Activated CD8-positive, alpha-beta memory T cell treated with anti-CD3 and anti-CD28 coated beads for 24 hours (primary cell): ENCODE data around the gene HCFC1.
"Not testable (repeated sequence)": the region's sequence is repeated elsewhere in the genome, so short reads cannot be mapped to it uniquely, and the experiment has no call there.

ENCODE experiments used
- DNase-seq: peaks from one replicate; pipeline ENCODE4 v3.0.0-alpha.2; 2020

The HCFC1 gene

DNA sequence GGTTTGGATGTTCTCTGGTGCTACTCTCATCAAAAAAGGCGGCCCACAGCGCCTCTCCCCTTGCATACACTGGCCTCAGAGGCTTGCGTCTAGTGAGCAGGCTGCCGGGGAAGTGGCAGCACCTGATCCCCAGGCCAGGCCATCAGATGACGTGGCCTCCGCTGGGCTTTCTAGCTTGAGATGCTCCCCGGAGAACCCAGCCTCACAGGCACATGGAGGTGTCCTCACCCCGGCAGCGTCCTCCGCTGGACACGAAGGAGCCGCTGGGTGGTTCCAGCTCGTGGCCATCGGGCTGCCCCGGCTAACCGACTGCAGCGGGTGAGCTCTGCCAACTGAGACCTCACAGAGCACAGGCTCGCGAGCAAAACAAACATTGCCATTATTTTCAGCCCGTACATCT is 35.3 kb upstream of the HCFC1 start:
- DNase-seq = no peak

GRCh38 chrX:154004315-154004714 is 32.7 kb upstream of the HCFC1 start:
- DNase-seq = no peak

GRCh38 chrX:154002215-154002719 is 30.6 kb upstream of the HCFC1 start:
- DNase-seq = peak; percentile 78

- no peak for DNase-seq
These were observed 28.4 kb upstream of the HCFC1 start for GRCh38 chrX:154000051-154000450.

- no peak for DNase-seq
These were observed 27.9 kb upstream of the HCFC1 start for GRCh38 chrX:153999359-154000037.

DNA sequence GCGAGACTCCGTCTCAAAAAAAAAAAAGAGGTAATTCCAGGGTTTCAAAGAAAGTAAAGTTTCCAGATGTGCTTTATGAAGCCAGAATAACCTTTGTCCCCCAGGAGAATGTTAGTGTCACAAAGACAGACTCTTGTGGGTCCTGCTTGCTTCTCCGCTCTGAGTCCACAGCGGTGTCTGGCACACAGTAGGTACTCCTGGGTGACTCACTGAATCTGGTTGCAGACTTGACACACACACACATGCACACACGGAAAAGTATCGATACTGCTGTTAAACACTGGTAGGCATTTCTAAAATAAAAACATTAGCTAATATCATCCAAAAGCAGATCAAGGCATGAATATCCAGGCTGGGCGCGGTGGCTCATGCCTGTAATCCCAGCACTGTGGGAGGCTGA is 23.9 kb upstream of the HCFC1 start:
- no peak for DNase-seq

DNA sequence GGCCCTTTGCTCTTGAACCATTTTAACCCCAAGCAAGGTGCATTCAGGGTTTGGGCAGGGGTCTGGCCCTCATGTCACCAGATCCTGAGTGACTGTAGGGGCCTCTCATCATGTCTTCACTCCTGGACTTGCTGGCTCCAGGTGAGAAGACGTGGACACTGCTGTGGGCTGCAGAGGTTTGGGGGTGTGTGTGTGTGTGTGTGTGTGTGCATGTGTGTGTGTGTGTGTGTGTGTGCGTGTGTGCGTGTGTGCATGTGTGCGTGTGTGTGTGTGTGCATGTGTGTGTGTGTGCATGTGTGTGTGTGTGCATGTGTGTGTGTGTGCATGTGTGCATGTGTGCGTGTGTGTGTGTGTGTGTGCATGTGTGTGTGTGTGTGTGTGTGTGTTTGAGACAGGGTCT is 22.8 kb upstream of the HCFC1 start:
- not testable (repeated sequence) for DNase-seq

GRCh38 chrX:153993978-153994377 is 22.4 kb upstream of the HCFC1 start:
- no peak for DNase-seq

- no peak for DNase-seq
These were observed 21.5 kb upstream of the HCFC1 start for GRCh38 chrX:153993079-153993478.

- no peak for DNase-seq
These were observed 20.6 kb upstream of the HCFC1 start for GRCh38 chrX:153992180-153992579.

- DNase-seq = no peak
These were observed 19.5 kb upstream of the HCFC1 start for GRCh38 chrX:153991013-153991580.

DNA sequence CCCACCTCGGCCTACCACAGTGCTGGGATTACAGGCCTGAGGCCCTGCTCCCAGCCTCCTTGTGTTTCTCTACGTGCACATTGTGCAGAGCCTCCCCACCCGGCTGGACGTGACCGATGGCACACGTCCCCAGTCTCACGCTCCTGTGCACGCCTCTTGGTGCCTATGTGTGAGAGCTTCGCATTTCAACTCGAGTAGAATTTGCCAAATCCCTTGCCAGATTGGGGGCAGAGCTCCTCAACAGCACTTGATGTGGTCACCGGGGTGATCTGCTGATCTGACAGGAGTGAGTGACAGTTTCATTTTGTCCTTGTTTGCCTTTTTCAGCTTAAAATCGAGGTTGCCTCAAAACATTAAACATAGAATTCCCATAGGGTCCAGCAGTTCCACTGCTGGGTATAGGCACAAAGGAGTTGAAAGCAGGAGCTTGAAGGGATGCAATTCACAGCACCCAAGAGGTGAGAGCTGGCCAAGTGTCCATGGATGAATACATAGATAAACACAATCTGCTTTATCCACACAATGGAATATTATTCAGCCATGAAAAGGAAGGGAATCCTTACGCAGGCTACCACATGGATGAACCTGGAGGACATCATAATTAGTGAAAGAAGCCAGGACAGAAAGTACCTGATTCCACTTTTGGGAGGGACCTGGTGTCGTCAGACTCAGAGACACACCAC is 18.5 kb upstream of the HCFC1 start:
- DNase-seq = no peak

- DNase-seq = no peak
These were observed 16.9 kb upstream of the HCFC1 start for GRCh38 chrX:153988493-153988892.

GRCh38 chrX:153984351-153985178 is 12.9 kb upstream of the HCFC1 start:
- DNase-seq = peak; percentile 70

GRCh38 chrX:153983321-153983801 is 11.7 kb upstream of the HCFC1 start:
- DNase-seq = no peak

- DNase-seq = peak; percentile 77
These were observed 10.3 kb upstream of the HCFC1 start for GRCh38 chrX:153981771-153982533.

GRCh38 chrX:153981231-153981630 is 9.6 kb upstream of the HCFC1 start:
- DNase-seq = no peak

DNA sequence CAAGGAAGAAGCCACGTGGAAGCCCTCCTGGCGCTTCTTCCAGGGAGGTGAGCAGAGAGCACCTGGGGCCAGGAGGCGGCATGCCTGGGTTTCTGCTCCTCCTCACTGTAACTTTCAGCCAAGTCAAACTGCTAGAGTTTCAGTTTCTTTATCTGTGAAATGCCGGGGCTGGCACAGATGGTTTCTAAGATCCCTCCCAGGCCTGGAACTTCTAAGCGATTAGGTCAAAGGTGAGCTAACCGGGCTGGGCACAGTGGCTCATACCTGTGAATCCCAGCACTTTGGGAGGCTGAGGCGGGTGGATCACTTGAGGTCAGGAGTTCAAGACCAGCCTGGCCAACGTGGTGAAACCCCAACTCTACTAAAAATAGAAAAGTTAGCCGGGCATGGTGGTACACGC is 8.8 kb upstream of the HCFC1 start:
- DNase-seq = not testable (repeated sequence)

GRCh38 chrX:153974726-153975286 is 3.2 kb upstream of the HCFC1 start:
- no peak for DNase-seq

GRCh38 chrX:153974003-153974725 is 2.5 kb upstream of the HCFC1 start:
- DNase-seq = no peak
